HepG2 (cell line): ENCODE data around the gene ALPK3. TPM values are rescaled to one million over a fixed set of nuclear protein-coding genes. Genes with fewer than 3 reads are reported as not detected.

Source experiments
- ATAC-seq: fragments of 200-7000 bp; cut with Tn5 transposase; 3 replicates; pipeline ENCODE4 v1.9.1; 2020; ENCODE audit warnings: mild to moderate bottlenecking, moderate library complexity
- BruUV-seq: library from RNA; stranded (reverse); fragments of 400-500 nt; replicated peaks from 2 replicates; lab custom pipeline; 2021; lab: Mats Ljungman, UMichigan
- CTCF ChIA-PET: fragments of 300-600 bp; formaldehyde crosslinking; extraction: SDS; loops from one replicate; lab custom pipeline; 2021; ENCODE audit warnings: low total read pairs, inconsistent platforms, low intra/inter-chr PET ratio; lab: Yijun Ruan, JAX
- POLR2A ChIA-PET: fragments of 350-600 bp; sonication (Branson Sonifier 250); formaldehyde crosslinking; loops from one replicate; lab custom pipeline; 2020; ENCODE audit warnings: antibody characterized with exemption, inconsistent platforms; lab: Yijun Ruan, JAX
- DNase-seq: peaks from one replicate; pipeline ENCODE4 v3.0.0-alpha.2; 2015; ENCODE audit warnings: low spot score
- FAIRE-seq: peaks from 3 replicates; lab custom pipeline; 2011; peaks lifted over from hg19 to GRCh38; lab: Jason Lieb, UNC
- H2AFZ ChIP-seq: one replicate; pipeline ENCODE4 v1.6.1; 2011; ENCODE audit warnings: low read length, inconsistent platforms
- H3K27ac ChIP-seq: fragments of 300-600 bp; 3 replicates; pipeline ENCODE4 v1.8.0; 2011; ENCODE audit warnings: mixed run types, mild to moderate bottlenecking, mixed read lengths, low read length, inconsistent platforms; ENCODE audit not compliant: insufficient read depth; ENCODE audit errors: extremely low read length
- H3K27me3 ChIP-seq, 2 experiments: fragments of 200-600 bp in 1 of 2; 2 replicates in 1 of 2; 3 replicates in 1 of 2; pipeline versions ENCODE4 v1.6.0 to v1.8.0; 2011; ENCODE audit warnings: low read length in 2 of 2, mild to moderate bottlenecking in 2 of 2, moderate library complexity in 2 of 2, inconsistent platforms in 1 of 2; ENCODE audit not compliant: insufficient read depth in 2 of 2, control insufficient read depth in 1 of 2
- H3K36me3 ChIP-seq, 2 experiments: fragments of 200-600 bp in 1 of 2; replicated peaks in 1 of 2; 2 replicates in 1 of 2; 3 replicates in 1 of 2; pipeline versions ENCODE4 v1.5.1 to v1.8.0; 2011; ENCODE audit warnings: low read length in 2 of 2, inconsistent platforms in 1 of 2; ENCODE audit not compliant: insufficient read depth in 2 of 2, control insufficient read depth in 1 of 2
- H3K4me1 ChIP-seq: 2 replicates; pipeline ENCODE4 v1.5.1; 2012; ENCODE audit warnings: low read length, inconsistent platforms; ENCODE audit not compliant: insufficient read depth
- H3K4me2 ChIP-seq: 2 replicates; pipeline ENCODE4 v1.6.0; 2011; ENCODE audit warnings: low read depth, low read length, inconsistent platforms
- H3K4me3 ChIP-seq, 3 experiments: fragments of 200-600 bp in 1 of 3; sonication (generic), shearing (Covaris generic) in 1 of 3; replicated peaks in 1 of 3; 2 replicates each; pipeline ENCODE4 v1.5.1; 2011 to 2016; ENCODE audit warnings: low read length in 3 of 3, inconsistent platforms in 2 of 3, low read depth in 2 of 3, mild to moderate bottlenecking in 2 of 3, control low read depth in 1 of 3, mixed read lengths in 1 of 3; ENCODE audit not compliant: insufficient read depth in 1 of 3
- H3K79me2 ChIP-seq: one replicate; pipeline ENCODE4 v1.6.1; 2011; ENCODE audit warnings: low read length, inconsistent platforms; ENCODE audit not compliant: insufficient read depth
- H3K9ac ChIP-seq: 2 replicates; pipeline ENCODE4 v1.6.0; 2011; ENCODE audit warnings: mild to moderate bottlenecking, low read depth, low read length, inconsistent platforms; ENCODE audit not compliant: insufficient read depth
- H3K9me3 ChIP-seq: 2 replicates; pipeline ENCODE4 v1.5.1; 2012; ENCODE audit warnings: mild to moderate bottlenecking, low read length
- H4K20me1 ChIP-seq: 2 replicates; pipeline ENCODE4 v1.6.0; 2011; ENCODE audit warnings: inconsistent platforms, mild to moderate bottlenecking, low read length, moderate library complexity; ENCODE audit not compliant: insufficient read depth
- ARID5B ChIP-seq: IDR thresholded peaks from 2 replicates; pipeline ENCODE4 v1.4.0; 2020; ENCODE audit warnings: mild to moderate bottlenecking, missing genetic modification reagents
- FOXP4 ChIP-seq: sonication (generic); formaldehyde crosslinking; IDR thresholded peaks from 2 replicates; pipeline ENCODE4 v1.4.0; 2020; ENCODE audit warnings: missing genetic modification reagents
- GTF3A ChIP-seq: sonication (generic); formaldehyde crosslinking; conservative IDR thresholded peaks from 2 replicates; pipeline ENCODE4 v1.4.0; 2020; ENCODE audit warnings: mild to moderate bottlenecking, missing genetic modification reagents
- IRF2 ChIP-seq: IDR thresholded peaks from 2 replicates; pipeline ENCODE4 v1.6.1; 2018; ENCODE audit warnings: missing genetic modification reagents, missing compliant biosample characterization
- MEIS1 ChIP-seq: sonication (generic); formaldehyde crosslinking; IDR thresholded peaks from 2 replicates; pipeline ENCODE4 v1.9.0; 2021; ENCODE audit warnings: mild to moderate bottlenecking, missing genetic modification reagents, moderate library complexity, borderline replicate concordance
- MTF2 ChIP-seq: sonication (generic); formaldehyde crosslinking; IDR thresholded peaks from 2 replicates; pipeline ENCODE4 v1.5.0; 2020; ENCODE audit warnings: missing genetic modification reagents, borderline replicate concordance
- PHF21A ChIP-seq: sonication (generic); formaldehyde crosslinking; IDR thresholded peaks from 2 replicates; pipeline ENCODE4 v1.5.0; 2020; ENCODE audit warnings: mild to moderate bottlenecking, missing genetic modification reagents
- PHF8 ChIP-seq: sonication (generic); formaldehyde crosslinking; IDR thresholded peaks from 2 replicates; pipeline ENCODE4 v1.5.0; 2020; ENCODE audit warnings: missing genetic modification reagents
- RFXAP ChIP-seq: sonication (generic); formaldehyde crosslinking; IDR thresholded peaks from 2 replicates; pipeline ENCODE4 v1.4.0; 2020; ENCODE audit warnings: missing genetic modification reagents, borderline replicate concordance
- SNAPC2 ChIP-seq: sonication (generic); formaldehyde crosslinking; IDR thresholded peaks from 2 replicates; pipeline ENCODE4 v1.8.1; 2022; ENCODE audit warnings: mild to moderate bottlenecking, missing genetic modification reagents
- ZNF282 ChIP-seq: fragments of 450-650 bp; IDR thresholded peaks from 2 replicates; pipeline ENCODE4 v1.6.1; 2018; ENCODE audit not compliant: partially characterized antibody
- ZNF335 ChIP-seq: sonication (generic); formaldehyde crosslinking; IDR thresholded peaks from 2 replicates; pipeline ENCODE4 v1.4.0; 2020; ENCODE audit warnings: missing genetic modification reagents
- ZNF510 ChIP-seq: sonication (generic); formaldehyde crosslinking; IDR thresholded peaks from 2 replicates; pipeline ENCODE4 v1.4.0; 2020; ENCODE audit warnings: low read depth, mild to moderate bottlenecking, missing genetic modification reagents
- ZNF576 ChIP-seq: sonication (generic); formaldehyde crosslinking; IDR thresholded peaks from 2 replicates; pipeline ENCODE4 v1.4.0; 2020; ENCODE audit warnings: mild to moderate bottlenecking, missing genetic modification reagents
- WGBS: methylation state at CpG from one replicate; pipeline ENCODE4 v1.1.6; 2017; ENCODE audit warnings: low lambda C conversion rate; 5-methylcytosine and 5-hydroxymethylcytosine counted together
- in situ Hi-C: cut with HindIII; loops from 2 replicates; pipeline ENCODE4 v1.10.0; 2017; ENCODE audit warnings: low pct_unique_long_range_greater_than_20kb; ENCODE audit not compliant: extremely low pct_ligation_motif_present
- intact Hi-C: fragments of 100-400 bp; cut with micrococcal nuclease; formaldehyde crosslinking; loops from one replicate; pipeline ENCODE4 v1.10.0; 2022; ENCODE audit not compliant: unreplicated experiment
- polyA plus RNA-seq, 8 experiments: library from polyadenylated mRNA; depleted of rRNA in 3 of 8; stranded (reverse) in 7 of 8; unstranded in 1 of 8; fragments of >200 nt; fragmentation: Illumina TruSeq in 4 of 8; extraction: Trizol in 4 of 8; gene quantifications; 2 replicates each; pipeline versions ENCODE4 v1.2.1 to v1.2.3, GENCODE V29; 2011 to 2016; ENCODE audit warnings: low read depth in 4 of 8, missing spikeins in 1 of 8, mixed read lengths in 1 of 8; ENCODE audit not compliant: insufficient read depth in 1 of 8
- total RNA-seq, 5 experiments: library from RNA; depleted of rRNA; stranded (reverse); fragments of >200 nt; fragmentation: Illumina TruSeq; extraction: Trizol; gene quantifications; 2 replicates each; pipeline ENCODE4 v1.2.3, GENCODE V29; 2016; ENCODE audit warnings: low read depth in 1 of 5

ALPK3 gene
- total and polyA plus RNA-seq, 2 of the 13 experiments (the other 11 are each of a cell fraction or from before 2014, with no cell fraction given), result 0.04 to 0.42 TPM

DNA sequence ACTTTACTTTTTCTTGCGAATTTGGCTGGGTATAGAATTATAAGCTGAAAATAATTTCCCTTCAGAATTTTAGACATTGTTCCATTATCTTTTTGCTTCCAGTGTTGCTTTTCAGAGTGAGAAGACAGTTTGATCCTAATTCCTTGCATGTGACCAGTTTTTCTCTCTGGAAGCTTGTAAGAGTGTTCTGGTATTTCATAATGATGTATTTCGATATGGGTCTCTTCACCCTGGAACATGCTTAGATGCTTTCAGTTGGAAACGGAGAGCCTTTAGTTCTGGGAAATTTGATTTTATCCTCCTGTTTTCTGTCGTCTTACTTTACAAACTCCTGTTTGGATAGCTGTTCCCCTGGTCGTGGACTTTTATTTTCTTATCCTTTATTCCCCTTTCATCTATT lies 13.9 kb downstream of the ALPK3 start (continued):
- TF ChIP-seq PHF8 (no peak), FOXP4 (CRISPR knock-in tag) (no peak), ARID5B (CRISPR knock-in tag) (no peak), SNAPC2 (CRISPR knock-in tag) (no peak)

- no peak for ATAC-seq
- Histone ChIP-seq H3K4me1 (0 out of 2 replicates have a peak, but pooled peaks cover 1% of the 10 kb centered on the region), H3K36me3 (no peaks in the 10 kb centered on the region), H2AFZ (no peak overlapping the region), H3K79me2 (no peaks in the 10 kb centered on the region)
- in situ Hi-C loops, result loop anchor here (25.0 kb wide), 1 partner anchor 331 kb away; no protein-coding TSS in a partner anchor
- no peak for TF ChIP-seq ZNF335 (CRISPR knock-in tag)
- TF ChIP-seq MTF2 (CRISPR knock-in tag), result no peak
- no peak for TF ChIP-seq PHF21A (CRISPR knock-in tag)
- no peak for TF ChIP-seq RFXAP (CRISPR knock-in tag)
- TF ChIP-seq MEIS1 (CRISPR knock-in tag), result no peak
- no peak for TF ChIP-seq ZNF576 (CRISPR knock-in tag)
- no peak for TF ChIP-seq ZNF510
- no peak for TF ChIP-seq GTF3A (CRISPR knock-in tag)
- no peak for TF ChIP-seq ZNF282
- no peak for TF ChIP-seq IRF2 (CRISPR knock-in tag)
- TF ChIP-seq, all 625 proteins: peak for 0
- Histone ChIP-seq H3K27me3 (peaks cover 0 to 26% of the 10 kb centered on the region in 2 experiments; a peak in 3 of 5 replicates), H4K20me1 (no peaks in the 10 kb centered on the region), H3K9ac (no peak overlapping the region), H3K27ac (no peak overlapping the region), H3K9me3 (no peaks in the 10 kb centered on the region), H3K4me2 (no peak overlapping the region), H3K4me3 (no peak overlapping the region)
- intact Hi-C loops, result no loop called here
- ChIA-PET CTCF (no interaction called here), POLR2A (no interaction called here)
- no TSS peak for BruUV-seq
- no peak for FAIRE-seq
- 7% methylated on average over 2 of the region's 2 CpGs for WGBS
- DNase-seq, result no peak
Measured at GRCh38 chr15:84831613-84832012, 14.5 kb downstream of the ALPK3 start.
